CD4-positive, alpha-beta memory T cell (primary cell): ENCODE data around the gene DOCK6. TPM values are rescaled to one million over a fixed set of nuclear protein-coding genes. Genes with fewer than 3 reads are reported as not detected.

Source experiments
- CTCF ChIA-PET: fragments of 350-600 bp; sonication (Branson Sonifier 250); formaldehyde crosslinking; loops from one replicate; lab custom pipeline; 2021; ENCODE audit warnings: inconsistent platforms; ENCODE audit not compliant: partially characterized antibody; lab: Charles Lee
- POLR2A ChIA-PET: fragments of 350-600 bp; sonication (Branson Sonifier 250); formaldehyde crosslinking; loops from one replicate; lab custom pipeline; 2021; ENCODE audit not compliant: partially characterized antibody; lab: Charles Lee
- DNase-seq, 5 donors: peaks; one replicate each; pipeline versions ENCODE4 v3.0.0 to v3.0.0-alpha.2; 2020 to 2022; ENCODE audit warnings: mixed read lengths in 1 of 5
- H3K27ac ChIP-seq: one replicate; pipeline ENCODE4 v1.7.0; 2013; ENCODE audit warnings: low read depth, low read length
- H3K27me3 ChIP-seq: 2 replicates; pipeline ENCODE4 v1.7.0; 2013; ENCODE audit warnings: mild to moderate bottlenecking, low read length, moderate library complexity; ENCODE audit not compliant: insufficient read depth
- H3K36me3 ChIP-seq: 2 replicates; pipeline ENCODE4 v1.7.0; 2013; ENCODE audit warnings: mild to moderate bottlenecking, low read length, moderate library complexity; ENCODE audit not compliant: insufficient read depth
- H3K4me1 ChIP-seq: 2 replicates; pipeline ENCODE4 v1.7.0; 2013; ENCODE audit warnings: mild to moderate bottlenecking, low read length, moderate library complexity; ENCODE audit not compliant: insufficient read depth
- H3K4me3 ChIP-seq, 2 donors: one replicate each; pipeline ENCODE4 v1.7.0; 2013; ENCODE audit warnings: low read length in 2 of 2, mild to moderate bottlenecking in 1 of 2
- H3K9me3 ChIP-seq, 2 donors: one replicate each; pipeline ENCODE4 v1.7.0; 2013; ENCODE audit warnings: low read length in 2 of 2, control low read depth in 1 of 2; ENCODE audit not compliant: control insufficient read depth in 1 of 2
- H3K27ac Mint-ChIP-seq, 7 donors: one replicate each; pipeline ENCODE4 v1.8.0; 2020 to 2021; ENCODE audit warnings: mixed read lengths in 7 of 7, mild to moderate bottlenecking in 6 of 7, inconsistent platforms in 3 of 7, moderate library complexity in 3 of 7
- H3K27me3 Mint-ChIP-seq, 2 donors: one replicate each; pipeline ENCODE4 v1.8.0; 2020 to 2021; ENCODE audit warnings: mixed read lengths in 2 of 2
- H3K36me3 Mint-ChIP-seq, 2 donors: one replicate each; pipeline ENCODE4 v1.8.0; 2020 to 2021; ENCODE audit warnings: mixed read lengths in 2 of 2, inconsistent platforms in 1 of 2, mild to moderate bottlenecking in 1 of 2
- H3K4me1 Mint-ChIP-seq, 4 donors: one replicate each; pipeline ENCODE4 v1.8.0; 2020 to 2021; ENCODE audit warnings: mixed read lengths in 4 of 4, mild to moderate bottlenecking in 1 of 4
- H3K4me3 Mint-ChIP-seq, 8 donors: one replicate each; pipeline ENCODE4 v1.8.0; 2020 to 2021; ENCODE audit warnings: mixed read lengths in 8 of 8, mild to moderate bottlenecking in 7 of 8, moderate library complexity in 6 of 8, inconsistent platforms in 3 of 8
- H3K9me3 Mint-ChIP-seq, 8 donors: one replicate each; pipeline ENCODE4 v1.8.0; 2020 to 2021; ENCODE audit warnings: mixed read lengths in 8 of 8, mild to moderate bottlenecking in 5 of 8, inconsistent platforms in 3 of 8, moderate library complexity in 1 of 8
- intact Hi-C: fragments of 100-400 bp; cut with micrococcal nuclease; formaldehyde crosslinking; loops from one replicate; pipeline ENCODE4 v1.15.1; 2023
- polyA plus RNA-seq, 2 donors: library from polyadenylated mRNA; unstranded; fragments of 300-500 nt; fragmentation: Illumina TruSeq; gene quantifications; one replicate each; pipeline ENCODE4 v1.2.3, GENCODE V29; 2021
- total RNA-seq, 2 experiments: library from RNA; stranded (reverse); gene quantifications; one replicate each; pipeline ENCODE4 v1.2.3, GENCODE V29; 2021

The DOCK6 gene
- total and polyA plus RNA-seq, 4 experiments from 2014 or later, result 0.30 to 0.64 TPM; not detected in 2

GRCh38 chr19:11205939-11206570 is 56.3 kb downstream of the DOCK6 start:
- intact Hi-C loops, result no loop called here
- Histone ChIP-seq H3K9me3 (no peaks in the 10 kb centered on the region), H3K4me1 (no peaks in the 10 kb centered on the region), H3K36me3 (no peaks in the 10 kb centered on the region), H3K27me3 (no peaks in the 10 kb centered on the region), H3K4me3 (no peak overlapping the region), H3K27ac (no peak overlapping the region)
- ChIA-PET CTCF (interaction anchor here (0.9 to 3.5 kb wide), 5 partner anchors 68 to 171 kb away, joined by 3 to 24 read pairs (median 8); no protein-coding TSS in a partner anchor), POLR2A (no interaction called here)
- no peak for DNase-seq
- H3K4me1 Mint-ChIP-seq, result peaks cover 0 to 1% (median 0%) of the 10 kb centered on the region in 4 donors
- peak overlapping the region in 1 of 7 donors; percentile 42 for H3K27ac Mint-ChIP-seq
- no peaks in the 10 kb centered on the region for H3K27me3 Mint-ChIP-seq
- H3K36me3 Mint-ChIP-seq, result no peaks in the 10 kb centered on the region
- no peak overlapping the region for H3K4me3 Mint-ChIP-seq
- no peaks in the 10 kb centered on the region for H3K9me3 Mint-ChIP-seq

GRCh38 chr19:11204943-11205349 is 57.4 kb downstream of the DOCK6 start:
- Histone ChIP-seq H3K27ac (no peak overlapping the region), H3K4me1 (no peaks in the 10 kb centered on the region), H3K9me3 (no peaks in the 10 kb centered on the region), H3K36me3 (no peaks in the 10 kb centered on the region), H3K27me3 (no peaks in the 10 kb centered on the region), H3K4me3 (no peak overlapping the region)
- Mint-ChIP-seq H3K4me1 (peaks cover 0 to 1% (median 0%) of the 10 kb centered on the region in 4 donors), H3K27ac (no peak overlapping the region), H3K36me3 (no peaks in the 10 kb centered on the region), H3K4me3 (no peak overlapping the region), H3K27me3 (no peaks in the 10 kb centered on the region), H3K9me3 (no peaks in the 10 kb centered on the region)
- ChIA-PET CTCF (interaction anchor here (0.6 to 3.5 kb wide), 9 partner anchors 11 to 263 kb away, joined by 3 to 24 read pairs (median 7); no protein-coding TSS in a partner anchor), POLR2A (no interaction called here)
- intact Hi-C loops, result loop anchor here (1.0 kb wide), 2 partner anchors 68 to 169 kb away; no protein-coding TSS in a partner anchor
- DNase-seq, result no peak

- POLR2A ChIA-PET, result interaction anchor here (1.4 kb wide), 1 partner anchor 66 kb away, joined by 4 read pairs; no protein-coding TSS in a partner anchor
- Histone ChIP-seq H3K27ac (no peak overlapping the region), H3K4me1 (no peaks in the 10 kb centered on the region), H3K27me3 (no peaks in the 10 kb centered on the region), H3K4me3 (no peak overlapping the region), H3K36me3 (no peaks in the 10 kb centered on the region), H3K9me3 (no peaks in the 10 kb centered on the region)
- CTCF ChIA-PET, result interaction anchor here (0.6 to 3.5 kb wide), 9 partner anchors 11 to 262 kb away, joined by 3 to 24 read pairs (median 7); no protein-coding TSS in a partner anchor
- no peak for DNase-seq
- no peak overlapping the region for H3K27ac Mint-ChIP-seq
- intact Hi-C loops, result loop anchor here (1.0 kb wide), 2 partner anchors 67 to 168 kb away; no protein-coding TSS in a partner anchor
- H3K36me3 Mint-ChIP-seq, result no peaks in the 10 kb centered on the region
- H3K27me3 Mint-ChIP-seq, result no peaks in the 10 kb centered on the region
- H3K4me3 Mint-ChIP-seq, result no peak overlapping the region
- no peaks in the 10 kb centered on the region for H3K9me3 Mint-ChIP-seq
- H3K4me1 Mint-ChIP-seq, result peaks cover 0 to 1% (median 0%) of the 10 kb centered on the region in 4 donors
Measured at GRCh38 chr19:11204076-11204602, 58.2 kb downstream of the DOCK6 start.

- Mint-ChIP-seq H3K27ac (no peak overlapping the region), H3K4me1 (peaks cover 0 to 1% (median 0%) of the 10 kb centered on the region in 4 donors), H3K4me3 (no peak overlapping the region), H3K9me3 (no peaks in the 10 kb centered on the region), H3K36me3 (no peaks in the 10 kb centered on the region), H3K27me3 (no peaks in the 10 kb centered on the region)
- Histone ChIP-seq H3K4me1 (no peaks in the 10 kb centered on the region), H3K27me3 (no peaks in the 10 kb centered on the region), H3K27ac (no peak overlapping the region), H3K9me3 (no peaks in the 10 kb centered on the region), H3K36me3 (no peaks in the 10 kb centered on the region), H3K4me3 (no peak overlapping the region)
- POLR2A ChIA-PET, result interaction anchor here (1.4 kb wide), 1 partner anchor 65 kb away, joined by 4 read pairs; no protein-coding TSS in a partner anchor
- CTCF ChIA-PET, result interaction anchor here (0.6 to 3.5 kb wide), 10 partner anchors 11 to 364 kb away, joined by 3 to 24 read pairs (median 6); no protein-coding TSS in a partner anchor
- intact Hi-C loops, result loop anchor here (1.0 to 2.0 kb wide), 3 partner anchors 66 to 267 kb away; no protein-coding TSS in a partner anchor
- DNase-seq, result peak in 1 of 5 donors; percentile 18
Measured at GRCh38 chr19:11203194-11204075, 58.9 kb downstream of the DOCK6 start.

GRCh38 chr19:11202488-11203193 is 59.7 kb downstream of the DOCK6 start:
- DNase-seq, result no peak
- no peak overlapping the region for H3K4me3 Mint-ChIP-seq
- Histone ChIP-seq H3K4me1 (no peaks in the 10 kb centered on the region), H3K27me3 (no peaks in the 10 kb centered on the region), H3K4me3 (no peak overlapping the region), H3K9me3 (no peaks in the 10 kb centered on the region), H3K36me3 (no peaks in the 10 kb centered on the region), H3K27ac (no peak overlapping the region)
- ChIA-PET CTCF (interaction anchor here (0.6 to 3.5 kb wide), 7 partner anchors 14 to 365 kb away, joined by 4 to 24 read pairs (median 6); no protein-coding TSS in a partner anchor), POLR2A (no interaction called here)
- peaks cover 0 to 3% (median 0%) of the 10 kb centered on the region in 4 donors for H3K4me1 Mint-ChIP-seq
- no peak overlapping the region for H3K27ac Mint-ChIP-seq
- intact Hi-C loops, result loop anchor here (2.0 kb wide), 1 partner anchor 266 kb away; no protein-coding TSS in a partner anchor
- H3K36me3 Mint-ChIP-seq, result no peaks in the 10 kb centered on the region
- H3K27me3 Mint-ChIP-seq, result no peaks in the 10 kb centered on the region
- no peaks in the 10 kb centered on the region for H3K9me3 Mint-ChIP-seq

- H3K4me1 ChIP-seq, result peaks cover 5% of the 10 kb centered on the region
- Mint-ChIP-seq H3K9me3 (no peaks in the 10 kb centered on the region), H3K4me1 (peaks cover 0 to 3% (median under 1%) of the 10 kb centered on the region in 4 donors), H3K27me3 (no peaks in the 10 kb centered on the region), H3K4me3 (no peak overlapping the region), H3K27ac (no peak overlapping the region), H3K36me3 (no peaks in the 10 kb centered on the region)
- no peaks in the 10 kb centered on the region for H3K9me3 ChIP-seq
- H3K4me3 ChIP-seq, result no peak overlapping the region
- POLR2A ChIA-PET, result no interaction called here
- no peak overlapping the region for H3K27ac ChIP-seq
- no peaks in the 10 kb centered on the region for H3K36me3 ChIP-seq
- intact Hi-C loops, result loop anchor here (2.0 kb wide), 1 partner anchor 265 kb away; no protein-coding TSS in a partner anchor
- CTCF ChIA-PET, result interaction anchor here (0.9 to 1.4 kb wide), 2 partner anchors 13 to 76 kb away, joined by 4 read pairs; no protein-coding TSS in a partner anchor
- DNase-seq, result no peak
- H3K27me3 ChIP-seq, result no peaks in the 10 kb centered on the region
Measured at GRCh38 chr19:11201791-11202190, 60.5 kb downstream of the DOCK6 start.
